ENCODE results near the gene APOF. TPM values are rescaled to one million over a fixed set of nuclear protein-coding genes. Genes with fewer than 3 reads are reported as not detected.

Gene APOF
- total RNA-seq, 1 donor from 2014 or later, result not detected

- peaks cover 2% of the 10 kb centered on the region for H3K36me3 Mint-ChIP-seq (ENCODE audit: low read depth)
- peaks cover 53% of the 10 kb centered on the region for H3K4me1 Mint-ChIP-seq
- POLR2A ChIA-PET, result interaction anchor here (0.6 to 8.4 kb wide), 15 partner anchors 10 to 1376 kb away, joined by 3 to 128 read pairs (median 6); partner anchors contain the start of genes BLOC1S1, CDK4, CNPY2 and IL23A
- CTCF ChIA-PET, result interaction anchor here (1.2 to 1.5 kb wide), 2 partner anchors 16 to 85 kb away, joined by 3 to 5 read pairs; partner anchors contain the start of gene STAT2
- H3K4me3 Mint-ChIP-seq, result peak overlapping the region; percentile 44
- ATAC-seq (ENCODE audit: low read depth) (peak; percentile 89), DNase-seq (peak; percentile 46)
- H3K27ac Mint-ChIP-seq, result peak overlapping the region; percentile 94
- no peaks in the 10 kb centered on the region for H3K27me3 Mint-ChIP-seq
- TF ChIP-seq CTCF (IDR thresholded peaks at IDR 0.05), result no peak
- H3K9me3 Mint-ChIP-seq, result no peaks in the 10 kb centered on the region
- intact Hi-C loops (cut with micrococcal nuclease), result loop anchor here (1.0 to 5.0 kb wide), 8 partner anchors 16 to 88 kb away; partner anchors contain the start of genes CS, IL23A, PAN2 and STAT2
Measured at GRCh38 chr12:56375598-56376434, 13.2 kb upstream of the APOF start.

- Mint-ChIP-seq H3K9me3 (no peaks in the 10 kb centered on the region), H3K4me3 (peak overlapping the region; percentile 33), H3K4me1 (peaks cover 53% of the 10 kb centered on the region), H3K27ac (peak overlapping the region; percentile 94), H3K36me3 (ENCODE audit: low read depth) (peaks cover 2% of the 10 kb centered on the region), H3K27me3 (no peaks in the 10 kb centered on the region)
- DNase-seq, result no peak
- POLR2A ChIA-PET, result interaction anchor here (0.5 to 8.4 kb wide), 17 partner anchors 9 to 1377 kb away, joined by 3 to 128 read pairs (median 6); partner anchors contain the start of genes CDK4, CNPY2, IL23A and PAN2
- intact Hi-C loops (cut with micrococcal nuclease), result loop anchor here (1.0 to 5.0 kb wide), 5 partner anchors 15 to 89 kb away; partner anchors contain the start of genes IL23A, PAN2 and STAT2
- CTCF ChIA-PET, result interaction anchor here (1.5 kb wide), 1 partner anchor 15 kb away, joined by 5 read pairs; the partner anchor contains the start of gene STAT2
- no peak for TF ChIP-seq CTCF (IDR thresholded peaks at IDR 0.05)
- peak; percentile 32 for ATAC-seq (ENCODE audit: low read depth)
Measured at GRCh38 chr12:56374726-56375597, 12.3 kb upstream of the APOF start.

GRCh38 chr12:56373515-56373914 is 10.9 kb upstream of the APOF start:
- CTCF ChIA-PET, result no interaction called here
- Mint-ChIP-seq H3K4me3 (no peak overlapping the region), H3K27ac (peak overlapping the region; percentile 94), H3K27me3 (no peaks in the 10 kb centered on the region), H3K4me1 (peaks cover 53% of the 10 kb centered on the region), H3K9me3 (no peaks in the 10 kb centered on the region), H3K36me3 (ENCODE audit: low read depth) (peaks cover 2% of the 10 kb centered on the region)
- intact Hi-C loops (cut with micrococcal nuclease), result no loop called here
- POLR2A ChIA-PET, result interaction anchor here (0.6 to 8.4 kb wide), 5 partner anchors 14 to 544 kb away, joined by 4 to 128 read pairs (median 13); partner anchors contain the start of genes DNAJC14, IL23A and STAT2
- ATAC-seq (ENCODE audit: low read depth) (no peak), DNase-seq (no peak)
- no peak for TF ChIP-seq CTCF (IDR thresholded peaks at IDR 0.05)

GRCh38 chr12:56366948-56367347 is 4.3 kb upstream of the APOF start:
- intact Hi-C loops (cut with micrococcal nuclease), result loop anchor here (10.0 kb wide), 1 partner anchor 268 kb away; the partner anchor contains the start of gene BAZ2A
- H3K4me1 Mint-ChIP-seq, result no peaks in the 10 kb centered on the region

More at GRCh38 chr12:56366948-56367347, 4.3 kb upstream of the APOF start:
- H3K9me3 Mint-ChIP-seq, result no peaks in the 10 kb centered on the region
- TF ChIP-seq CTCF (IDR thresholded peaks at IDR 0.05), result no peak
- H3K4me3 Mint-ChIP-seq, result no peak overlapping the region
- no peak for DNase-seq
- no peaks in the 10 kb centered on the region for H3K36me3 Mint-ChIP-seq (ENCODE audit: low read depth)
- H3K27ac Mint-ChIP-seq, result no peak overlapping the region
- CTCF ChIA-PET, result no interaction called here
- POLR2A ChIA-PET, result interaction anchor here (0.5 kb wide), 1 partner anchor 37 kb away, joined by 7 read pairs; no protein-coding TSS in a partner anchor
- no peak for ATAC-seq (ENCODE audit: low read depth)
- H3K27me3 Mint-ChIP-seq, result no peaks in the 10 kb centered on the region

Data from activated B cell treated with CpG ODN at 0.5 μM for 24 hours (primary cell).